ENCODE measurements around the gene PCDHA8.
"Not testable (repeated sequence)": the region's sequence is repeated elsewhere in the genome, so short reads cannot be mapped to it uniquely, and the experiment has no call there.

The PCDHA8 gene

DNA sequence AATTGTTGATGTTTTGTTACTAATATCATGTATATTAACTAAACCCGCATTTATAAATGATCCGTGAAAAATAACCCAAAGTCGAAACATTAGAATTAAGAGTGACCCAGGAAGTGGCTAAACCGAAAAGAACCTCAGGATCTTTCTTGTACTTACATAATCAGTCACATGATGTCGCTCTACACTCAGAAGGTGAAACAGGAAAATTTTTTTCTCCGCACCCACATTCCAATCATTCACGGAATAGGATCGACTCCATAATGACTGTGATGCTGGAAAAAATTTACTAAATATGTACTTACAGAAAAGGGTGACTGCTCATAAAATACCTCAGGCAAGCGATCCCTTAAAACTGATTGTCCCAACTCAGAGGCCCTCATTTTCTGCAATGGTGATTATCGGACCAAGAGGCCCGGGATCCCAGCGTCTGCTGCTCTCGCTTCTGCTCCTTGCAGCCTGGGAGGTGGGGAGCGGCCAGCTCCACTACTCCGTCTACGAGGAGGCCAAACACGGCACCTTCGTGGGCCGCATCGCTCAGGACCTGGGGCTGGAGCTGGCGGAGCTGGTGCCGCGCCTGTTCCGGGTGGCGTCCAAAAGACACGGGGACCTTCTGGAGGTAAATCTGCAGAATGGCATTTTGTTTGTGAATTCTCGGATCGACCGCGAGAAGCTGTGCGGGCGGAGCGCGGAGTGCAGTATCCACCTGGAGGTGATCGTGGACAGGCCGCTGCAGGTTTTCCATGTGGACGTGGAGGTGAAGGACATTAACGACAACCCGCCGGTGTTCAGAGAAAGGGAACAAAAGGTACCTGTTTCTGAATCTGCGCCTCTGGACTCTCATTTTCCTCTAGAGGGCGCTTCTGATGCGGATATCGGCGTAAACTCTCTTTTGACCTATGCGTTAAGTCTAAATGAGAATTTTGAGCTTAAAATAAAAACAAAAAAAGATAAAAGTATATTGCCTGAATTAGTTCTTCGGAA is 34.4 kb downstream of the PCDHA8 start, which contains the start of gene PCDHA12:
PCDHA12 (plus strand) TSS at position 224 of the 981 bp plus-strand sequence; CDS start at position 389, 165 bp downstream.
- DNase-seq (ENCODE audit: low read depth) = no peak

- DNase-seq (ENCODE audit: low read depth) = not testable (repeated sequence)
Observed at GRCh38 chr5:140876541-140877261, 35.7 kb downstream of the PCDHA8 start.

- no peak for DNase-seq (ENCODE audit: low read depth)
Observed at GRCh38 chr5:140877262-140877581, 36.2 kb downstream of the PCDHA8 start.

GRCh38 chr5:140881889-140882590 is 41.1 kb downstream of the PCDHA8 start, which contains the start of gene PCDHA13:
TSS of gene PCDHA13 (plus strand) at chr5:140882124. CDS start at chr5:140882269, 145 bp downstream.
- no peak for DNase-seq (ENCODE audit: low read depth)

GRCh38 chr5:140882591-140882899 is 41.6 kb downstream of the PCDHA8 start:
- DNase-seq (ENCODE audit: low read depth) = no peak

DNA sequence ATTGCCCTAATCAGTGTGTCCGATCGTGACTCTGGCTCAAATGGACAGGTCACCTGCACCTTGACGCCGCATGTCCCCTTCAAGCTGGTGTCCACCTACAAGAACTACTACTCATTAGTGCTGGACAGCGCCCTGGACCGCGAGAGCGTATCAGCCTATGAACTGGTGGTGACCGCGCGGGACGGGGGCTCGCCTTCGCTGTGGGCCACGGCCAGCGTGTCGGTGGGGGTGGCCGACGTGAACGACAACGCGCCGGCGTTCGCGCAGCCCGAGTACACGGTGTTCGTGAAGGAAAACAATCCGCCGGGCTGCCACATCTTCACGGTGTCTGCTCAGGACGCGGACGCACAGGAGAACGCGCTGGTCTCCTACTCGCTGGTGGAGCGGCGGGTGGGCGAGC is 42.4 kb downstream of the PCDHA8 start:
- DNase-seq (ENCODE audit: low read depth) = no peak

DNA sequence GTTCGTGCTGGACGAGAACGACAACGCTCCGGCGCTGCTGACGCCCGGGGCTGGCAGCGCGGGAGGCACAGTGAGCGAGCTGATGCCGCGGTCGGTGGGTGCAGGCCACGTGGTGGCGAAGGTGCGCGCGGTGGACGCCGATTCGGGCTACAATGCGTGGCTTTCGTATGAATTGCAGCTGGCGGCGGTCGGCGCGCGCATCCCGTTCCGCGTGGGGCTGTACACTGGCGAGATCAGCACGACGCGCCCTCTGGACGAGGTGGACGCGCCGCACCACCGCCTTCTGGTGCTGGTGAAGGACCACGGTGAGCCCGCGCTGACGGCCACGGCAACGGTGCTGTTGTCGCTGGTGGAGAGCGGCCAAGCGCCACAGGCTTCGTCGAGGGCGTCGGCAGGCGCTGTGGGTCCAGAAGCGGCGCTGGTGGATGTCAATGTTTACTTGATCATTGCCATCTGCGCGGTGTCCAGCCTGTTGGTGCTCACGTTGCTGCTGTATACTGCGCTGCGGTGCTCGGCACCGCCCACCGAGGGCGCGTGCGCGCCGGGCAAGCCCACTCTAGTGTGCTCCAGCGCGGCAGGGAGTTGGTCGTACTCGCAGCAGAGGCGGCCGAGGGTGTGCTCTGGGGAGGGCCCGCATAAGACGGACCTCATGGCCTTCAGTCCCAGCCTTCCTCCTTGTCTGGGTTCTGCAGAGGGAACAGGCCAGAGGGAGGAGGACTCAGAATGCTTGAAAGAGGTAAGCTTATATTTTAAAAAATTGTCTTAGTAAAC is 43.1 kb downstream of the PCDHA8 start:
- DNase-seq (ENCODE audit: low read depth) = no peak

All from EH (cell line).